Activated CD4-positive, CD25-positive, alpha-beta regulatory T cell treated with anti-CD3 and anti-CD28 coated beads, Interleukin-2, amount 50 U/mL, for 16 hours (primary cell): ENCODE results near the gene EEF1AKMT4.
A peak's percentile ranks its signal among the peaks of the same experiment; 100 is the strongest.

Source experiments
- DNase-seq: peaks from one replicate; pipeline ENCODE4 v3.0.0-alpha.2; 2020; ENCODE audit warnings: low read depth, low spot score

Gene EEF1AKMT4

DNA sequence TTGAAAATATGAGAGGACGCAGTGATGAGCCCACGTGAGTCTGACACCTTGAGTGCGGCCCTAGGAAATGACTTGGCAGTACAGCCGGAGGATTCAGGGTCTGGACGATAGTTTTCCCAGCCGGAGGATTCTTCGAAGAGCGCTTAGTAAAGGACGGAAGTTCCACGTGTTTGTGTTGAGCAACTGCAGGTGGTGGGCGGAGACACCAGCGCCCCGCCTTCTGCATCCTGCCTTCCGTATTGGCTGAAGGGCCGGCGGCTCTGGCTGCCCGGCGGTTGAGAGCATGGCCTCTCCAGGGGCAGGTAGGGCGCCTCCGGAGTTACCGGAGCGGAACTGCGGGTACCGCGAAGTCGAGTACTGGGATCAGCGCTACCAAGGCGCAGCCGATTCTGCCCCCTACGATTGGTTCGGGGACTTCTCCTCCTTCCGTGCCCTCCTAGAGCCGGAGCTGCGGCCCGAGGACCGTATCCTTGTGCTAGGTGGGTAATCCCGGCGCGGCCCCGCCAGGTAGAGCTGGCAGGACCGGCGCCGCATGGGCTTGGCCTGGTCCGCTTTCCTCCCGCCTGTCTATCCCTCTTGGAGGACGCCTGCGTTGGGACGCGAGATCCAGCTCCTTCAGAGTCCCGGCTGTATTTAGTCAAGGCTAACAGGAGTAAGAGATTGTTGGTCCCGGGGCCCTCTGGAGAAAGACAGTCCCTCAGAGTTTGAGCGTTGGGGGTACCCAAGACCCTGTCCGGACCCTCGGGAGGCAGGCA is at the start of gene EEF1AKMT4:
Gene EEF1AKMT4 (plus strand): TSS at position 261 of the 755 bp plus-strand sequence. CDS start 23 bp downstream, at position 284.
- DNase-seq, result peak; percentile 90

DNA sequence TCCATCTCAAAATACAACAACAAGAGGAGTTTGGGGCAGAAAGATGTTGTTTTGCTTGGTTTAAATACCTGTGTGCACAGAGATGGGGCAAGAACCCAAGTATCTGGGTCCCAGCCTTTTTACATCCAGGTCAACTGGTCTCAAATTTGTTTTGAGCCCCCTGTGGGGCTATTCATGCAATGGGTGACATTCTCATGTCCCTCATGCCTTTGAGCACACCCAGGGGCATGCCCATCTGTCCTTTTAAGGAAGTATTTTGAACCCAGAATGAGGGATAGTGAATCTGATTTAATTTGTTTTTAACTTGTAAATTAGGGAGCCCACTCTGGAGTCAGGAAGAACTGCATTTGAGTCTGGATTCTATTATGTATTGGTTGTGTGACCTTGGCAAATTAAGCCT is 48.6 kb upstream of the EEF1AKMT4 start:
- DNase-seq, result no peak

GRCh38 chr3:184203526-184203925 is 45.9 kb upstream of the EEF1AKMT4 start:
- no peak for DNase-seq

GRCh38 chr3:184209146-184209923 is 40.1 kb upstream of the EEF1AKMT4 start:
- no peak for DNase-seq

GRCh38 chr3:184211297-184211696 is 38.2 kb upstream of the EEF1AKMT4 start:
- DNase-seq, result no peak

DNA sequence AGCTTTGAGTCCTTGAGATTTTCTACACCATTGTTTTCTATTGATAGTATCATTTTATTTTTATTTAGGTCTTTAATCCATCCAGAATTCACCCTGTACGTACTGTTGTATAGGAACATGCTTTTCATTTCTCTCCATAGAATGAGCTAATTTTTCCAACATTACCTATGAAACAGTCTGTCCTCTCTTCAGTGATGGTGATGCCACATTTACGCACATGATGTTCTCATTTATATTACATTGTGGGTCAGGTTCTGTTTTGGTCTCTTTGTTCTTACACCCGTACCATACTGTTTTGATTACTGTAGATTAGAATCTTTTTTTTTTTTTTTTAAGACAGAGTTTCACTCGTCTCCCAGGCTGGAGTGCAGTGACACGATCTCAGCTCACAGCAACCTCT is 37.8 kb upstream of the EEF1AKMT4 start:
- no peak for DNase-seq

- no peak for DNase-seq
These were observed 30.7 kb upstream of the EEF1AKMT4 start for GRCh38 chr3:184218814-184219213.

GRCh38 chr3:184222521-184222920 is 27.0 kb upstream of the EEF1AKMT4 start:
- no peak for DNase-seq

DNA sequence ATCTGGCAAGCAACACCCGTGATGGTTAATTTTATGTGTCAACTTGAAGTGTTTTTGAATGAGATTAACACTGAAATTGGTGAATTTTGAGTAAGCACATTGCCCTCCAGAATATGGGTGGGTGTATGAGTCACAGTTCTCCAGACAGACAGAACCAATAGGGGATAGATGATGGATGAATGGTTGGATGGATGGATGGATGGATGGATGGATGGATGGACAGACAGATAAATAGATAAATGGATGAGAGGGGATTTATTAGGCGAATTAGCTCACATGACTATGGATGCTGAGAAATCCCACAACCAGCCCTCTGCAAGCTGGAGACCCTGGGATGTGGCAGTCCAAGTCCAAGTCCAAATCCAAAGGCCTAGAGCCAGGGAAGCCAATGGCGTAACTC is 25.5 kb upstream of the EEF1AKMT4 start:
- DNase-seq, result no peak

DNA sequence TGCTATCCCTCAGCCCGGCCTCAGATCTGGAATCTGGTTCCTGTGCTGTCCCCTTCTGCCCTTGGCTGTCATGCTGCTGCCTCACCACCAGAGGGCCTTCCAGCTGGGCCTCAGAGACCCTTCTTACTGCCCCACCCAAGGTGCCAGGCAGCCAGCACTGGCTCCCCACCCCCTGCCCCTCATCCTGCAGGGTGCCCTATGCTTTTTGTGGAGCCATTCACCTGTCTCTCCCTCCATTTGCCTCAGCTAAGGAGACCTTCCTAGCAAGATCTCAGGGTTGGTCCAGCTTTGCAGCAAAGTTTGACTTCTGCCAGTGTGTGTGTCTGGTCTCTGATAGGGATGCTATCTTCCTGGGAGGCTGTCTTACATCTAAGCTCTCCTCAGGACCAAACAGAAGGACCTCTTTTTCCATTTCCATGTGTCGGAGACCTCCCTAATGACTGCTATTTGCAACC is 22.0 kb upstream of the EEF1AKMT4 start:
- no peak for DNase-seq

- DNase-seq, result no peak
These were observed 20.9 kb upstream of the EEF1AKMT4 start for GRCh38 chr3:184228376-184229137.

DNA sequence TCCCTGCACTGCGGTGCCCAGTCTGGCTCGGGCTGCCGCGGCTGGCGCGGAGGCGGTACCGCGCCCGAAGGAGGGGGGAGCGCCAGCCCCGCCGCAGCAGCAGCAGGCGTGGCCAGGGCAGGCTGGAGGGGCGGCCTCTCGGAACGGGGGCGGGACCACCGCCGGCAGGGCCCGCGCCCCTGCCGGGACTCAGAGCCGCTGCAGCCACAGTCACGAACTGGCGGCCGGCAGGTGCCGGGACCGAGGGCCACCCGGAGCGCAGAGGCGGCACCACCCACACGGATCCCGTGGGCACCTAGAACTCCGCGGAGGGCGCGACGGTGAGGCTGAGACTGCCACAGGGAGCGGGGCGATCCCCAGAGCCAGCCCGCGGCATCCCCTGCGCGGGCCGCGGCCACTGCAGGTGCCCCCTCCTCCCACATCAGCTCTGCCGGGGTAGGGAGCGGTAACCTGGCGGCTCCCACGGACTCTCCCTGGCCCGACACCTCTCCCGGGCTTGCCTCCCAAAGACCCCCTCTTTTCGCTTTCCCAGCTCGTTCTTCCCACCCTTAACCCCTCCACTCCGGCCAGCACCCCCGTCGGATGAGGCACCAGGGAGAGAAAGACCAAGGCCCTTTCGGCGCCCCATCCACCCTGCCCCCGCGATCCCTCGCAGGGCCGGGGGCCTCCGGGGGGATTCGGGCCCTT is 19.9 kb upstream of the EEF1AKMT4 start, which contains the start of gene VWA5B2:
Gene VWA5B2 (plus strand): TSS at position 192 of the 687 bp plus-strand sequence. CDS start 944 bp downstream, outside the sequence.
- DNase-seq, result no peak

GRCh38 chr3:184230081-184230602 is 19.3 kb upstream of the EEF1AKMT4 start:
- no peak for DNase-seq

DNA sequence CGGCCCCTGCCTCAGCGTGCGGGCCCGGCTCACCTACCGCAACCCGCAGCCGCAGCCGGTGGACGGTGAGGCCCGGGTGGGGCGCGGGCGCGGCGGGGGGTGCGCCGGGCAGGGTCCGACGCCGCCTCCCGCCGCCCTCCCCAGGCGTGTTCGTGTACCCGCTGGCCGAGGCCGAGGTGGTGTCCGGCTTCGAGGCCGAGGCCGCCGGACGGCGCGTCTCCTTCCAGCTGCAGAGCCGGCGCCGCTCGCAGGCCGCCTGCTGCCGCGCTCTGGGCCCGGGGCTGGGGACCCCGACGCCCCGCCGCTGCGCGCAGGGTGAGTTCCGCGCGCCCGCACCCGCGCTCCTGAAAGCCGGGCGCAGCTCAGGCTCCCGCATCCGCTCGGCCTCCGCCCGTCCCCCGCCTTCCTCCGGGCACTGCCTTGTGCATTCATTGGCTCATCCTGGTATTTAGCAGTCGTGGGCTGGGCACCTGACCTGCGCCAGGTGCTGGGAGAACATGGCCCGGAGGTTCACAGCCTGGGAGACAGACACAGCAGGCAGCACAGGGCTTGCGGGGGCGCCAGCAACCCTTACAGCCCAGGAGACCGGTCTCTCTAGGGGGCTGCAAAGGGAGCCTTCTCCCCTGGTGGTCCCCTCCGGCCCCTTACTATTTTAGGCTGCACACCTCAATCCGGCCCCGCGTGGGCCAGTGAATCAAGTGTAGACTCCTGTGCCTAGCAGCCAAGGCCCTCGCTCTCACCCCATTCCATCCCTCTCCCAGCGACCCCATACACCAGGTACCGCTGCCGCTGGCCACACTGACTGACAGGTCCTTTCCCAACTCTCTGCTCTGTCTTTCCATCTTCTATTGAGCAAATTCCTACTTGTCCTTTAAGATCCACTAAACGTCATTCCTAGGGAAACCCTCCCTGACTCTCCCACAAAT is 18.6 kb upstream of the EEF1AKMT4 start:
- no peak for DNase-seq

DNA sequence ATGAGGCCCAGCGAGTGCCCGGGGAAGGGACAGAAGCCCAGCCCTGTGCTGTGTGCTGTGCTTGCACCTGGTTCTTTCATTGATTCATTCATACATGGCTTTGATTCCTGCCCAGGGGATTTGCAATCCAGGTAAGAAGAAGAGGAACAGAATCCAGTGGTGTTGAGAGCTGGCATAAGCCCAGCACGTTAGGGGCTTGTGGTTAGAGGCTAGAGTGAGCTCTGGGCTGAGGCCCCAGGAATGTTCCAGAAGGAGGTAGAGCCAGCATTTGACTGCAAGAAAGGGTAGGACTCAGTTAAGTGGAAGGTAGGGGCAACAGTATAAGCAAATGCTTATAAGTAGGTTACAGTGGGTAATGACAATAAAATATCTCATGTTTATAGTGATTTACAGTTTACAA is 17.8 kb upstream of the EEF1AKMT4 start:
- DNase-seq, result no peak

DNA sequence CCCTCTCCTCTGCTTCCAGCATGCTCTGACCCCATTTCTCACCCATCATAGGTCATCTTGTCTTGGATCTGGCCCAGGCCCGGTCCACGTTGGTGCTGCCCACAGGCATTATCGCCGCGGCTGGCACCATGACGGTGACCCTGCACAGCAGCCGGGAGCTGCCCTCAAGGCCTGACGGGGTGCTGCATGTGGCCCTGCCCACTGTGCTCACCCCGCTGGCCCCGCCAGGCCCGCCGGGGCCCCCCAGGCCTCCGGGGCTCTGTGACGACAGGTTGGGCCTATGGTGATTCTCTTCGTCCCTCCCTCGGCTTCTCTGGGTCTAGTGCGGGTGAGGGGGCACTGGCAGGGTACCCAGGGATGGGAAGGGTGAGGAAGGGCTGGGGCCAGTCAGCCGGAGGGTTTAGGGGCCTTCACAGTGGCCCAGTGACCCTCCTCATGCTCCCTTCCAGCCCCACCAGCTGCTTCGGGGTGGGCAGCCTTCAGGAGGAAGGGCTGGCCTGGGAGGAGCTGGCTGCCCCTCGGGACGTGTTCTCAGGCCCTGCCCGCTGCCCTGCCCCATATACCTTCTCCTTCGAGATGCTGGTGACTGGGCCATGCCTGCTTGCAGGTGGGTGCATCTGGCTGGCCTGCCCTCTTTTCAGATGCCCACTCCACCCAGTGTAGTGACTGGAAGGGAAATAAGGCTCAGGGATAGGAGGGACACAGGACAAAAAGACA is 16.2 kb upstream of the EEF1AKMT4 start:
- DNase-seq, result no peak

GRCh38 chr3:184234224-184234623 is 15.2 kb upstream of the EEF1AKMT4 start:
- no peak for DNase-seq

- no peak for DNase-seq
These were observed 14.6 kb upstream of the EEF1AKMT4 start for GRCh38 chr3:184234671-184235380.
